ENCODE results near the gene DAAM2. TPM values are rescaled to one million over a fixed set of nuclear protein-coding genes. Genes with fewer than 3 reads are reported as not detected.
A peak's percentile ranks its signal among the peaks of the same experiment; 100 is the strongest.

DAAM2 gene
- total RNA-seq, 1 experiment from 2014 or later, result not detected

GRCh38 chr6:39897698-39898097, 105.5 kb downstream of the DAAM2 start:
- Mint-ChIP-seq H3K27me3 (ENCODE audit: insufficient read depth, unreplicated experiment) (no peaks in the 10 kb centered on the region), H3K36me3 (ENCODE audit: insufficient read depth, unreplicated experiment) (peaks cover 27% of the 10 kb centered on the region), H3K9me3 (ENCODE audit: unreplicated experiment) (no peaks in the 10 kb centered on the region), H3K27ac (ENCODE audit: unreplicated experiment) (no peak overlapping the region), H3K4me1 (ENCODE audit: low read depth, unreplicated experiment) (no peaks in the 10 kb centered on the region), H3K4me3 (ENCODE audit: unreplicated experiment) (no peak overlapping the region)
- no TSS peak for BruUV-seq (replicated peaks)
- no peak for DNase-seq
- TF ChIP-seq, protein P1, sequence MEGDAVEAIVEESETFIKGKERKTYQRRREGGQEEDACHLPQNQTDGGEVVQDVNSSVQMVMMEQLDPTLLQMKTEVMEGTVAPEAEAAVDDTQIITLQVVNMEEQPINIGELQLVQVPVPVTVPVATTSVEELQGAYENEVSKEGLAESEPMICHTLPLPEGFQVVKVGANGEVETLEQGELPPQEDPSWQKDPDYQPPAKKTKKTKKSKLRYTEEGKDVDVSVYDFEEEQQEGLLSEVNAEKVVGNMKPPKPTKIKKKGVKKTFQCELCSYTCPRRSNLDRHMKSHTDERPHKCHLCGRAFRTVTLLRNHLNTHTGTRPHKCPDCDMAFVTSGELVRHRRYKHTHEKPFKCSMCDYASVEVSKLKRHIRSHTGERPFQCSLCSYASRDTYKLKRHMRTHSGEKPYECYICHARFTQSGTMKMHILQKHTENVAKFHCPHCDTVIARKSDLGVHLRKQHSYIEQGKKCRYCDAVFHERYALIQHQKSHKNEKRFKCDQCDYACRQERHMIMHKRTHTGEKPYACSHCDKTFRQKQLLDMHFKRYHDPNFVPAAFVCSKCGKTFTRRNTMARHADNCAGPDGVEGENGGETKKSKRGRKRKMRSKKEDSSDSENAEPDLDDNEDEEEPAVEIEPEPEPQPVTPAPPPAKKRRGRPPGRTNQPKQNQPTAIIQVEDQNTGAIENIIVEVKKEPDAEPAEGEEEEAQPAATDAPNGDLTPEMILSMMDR (IDR thresholded peaks at IDR 0.05; ENCODE audit: insufficient read depth in 1 of 2, low read depth in 1 of 2, low read length in 1 of 2, severe bottlenecking in 1 of 2, unreplicated experiment in 1 of 2), result no peak
- H3K9me3 ChIP-seq, result no peaks in the 10 kb centered on the region
- H3K4me1 ChIP-seq, result no peaks in the 10 kb centered on the region
- no peaks in the 10 kb centered on the region for H3K36me3 ChIP-seq (ENCODE audit: control insufficient read depth, insufficient read depth, low read length)
- no peaks in the 10 kb centered on the region for H3K27me3 ChIP-seq (replicated peaks; ENCODE audit: control insufficient read depth, insufficient read depth, low read length)
- CTCF ChIA-PET, result no interaction called here
- intact Hi-C loops (cut with micrococcal nuclease; ENCODE audit: unreplicated experiment), result no loop called here
- H3K4me3 ChIP-seq (ENCODE audit: low read depth, low read length), result no peak overlapping the region
- POLR2A ChIA-PET, result no interaction called here

GRCh38 chr6:39898625-39899024, 106.4 kb downstream of the DAAM2 start:
- CTCF ChIA-PET, result no interaction called here

GRCh38 chr6:39899554-39900295, 107.5 kb downstream of the DAAM2 start:
- TSS peak; percentile 4 for BruUV-seq (replicated peaks)
- TF ChIP-seq, protein P1 (IDR thresholded peaks at IDR 0.05; ENCODE audit: insufficient read depth in 1 of 2, low read depth in 1 of 2, low read length in 1 of 2, severe bottlenecking in 1 of 2, unreplicated experiment in 1 of 2), result no peak
- POLR2A ChIA-PET, result no interaction called here
- H3K27ac Mint-ChIP-seq (ENCODE audit: unreplicated experiment), result no peak overlapping the region
- H3K4me1 ChIP-seq, result no peaks in the 10 kb centered on the region
- intact Hi-C loops (cut with micrococcal nuclease; ENCODE audit: unreplicated experiment), result no loop called here
- H3K4me3 ChIP-seq (ENCODE audit: low read depth, low read length), result no peak overlapping the region
- no peaks in the 10 kb centered on the region for H3K9me3 ChIP-seq
- no peaks in the 10 kb centered on the region for H3K9me3 Mint-ChIP-seq (ENCODE audit: unreplicated experiment)
- H3K4me1 Mint-ChIP-seq (ENCODE audit: low read depth, unreplicated experiment), result no peaks in the 10 kb centered on the region
- H3K36me3 ChIP-seq (ENCODE audit: control insufficient read depth, insufficient read depth, low read length), result no peaks in the 10 kb centered on the region
- H3K27me3 ChIP-seq (replicated peaks; ENCODE audit: control insufficient read depth, insufficient read depth, low read length), result no peaks in the 10 kb centered on the region
- no peaks in the 10 kb centered on the region for H3K27me3 Mint-ChIP-seq (ENCODE audit: insufficient read depth, unreplicated experiment)
- DNase-seq, result no peak
- CTCF ChIA-PET, result no interaction called here
- peaks cover 31% of the 10 kb centered on the region for H3K36me3 Mint-ChIP-seq (ENCODE audit: insufficient read depth, unreplicated experiment)
- H3K4me3 Mint-ChIP-seq (ENCODE audit: unreplicated experiment), result no peak overlapping the region

More at GRCh38 chr6:39898625-39899024, 106.4 kb downstream of the DAAM2 start:
- Histone ChIP-seq H3K36me3 (ENCODE audit: control insufficient read depth, insufficient read depth, low read length) (no peaks in the 10 kb centered on the region), H3K9me3 (no peaks in the 10 kb centered on the region), H3K27me3 (replicated peaks; ENCODE audit: control insufficient read depth, insufficient read depth, low read length) (no peaks in the 10 kb centered on the region), H3K4me3 (ENCODE audit: low read depth, low read length) (no peak overlapping the region), H3K4me1 (no peaks in the 10 kb centered on the region)
- no TSS peak for BruUV-seq (replicated peaks)
- Mint-ChIP-seq H3K27ac (ENCODE audit: unreplicated experiment) (no peak overlapping the region), H3K4me3 (ENCODE audit: unreplicated experiment) (no peak overlapping the region), H3K36me3 (ENCODE audit: insufficient read depth, unreplicated experiment) (peaks cover 31% of the 10 kb centered on the region), H3K27me3 (ENCODE audit: insufficient read depth, unreplicated experiment) (no peaks in the 10 kb centered on the region), H3K4me1 (ENCODE audit: low read depth, unreplicated experiment) (no peaks in the 10 kb centered on the region), H3K9me3 (ENCODE audit: unreplicated experiment) (no peaks in the 10 kb centered on the region)
- intact Hi-C loops (cut with micrococcal nuclease; ENCODE audit: unreplicated experiment), result no loop called here
- DNase-seq, result no peak
- POLR2A ChIA-PET, result no interaction called here
- TF ChIP-seq, protein P1 (IDR thresholded peaks at IDR 0.05; ENCODE audit: insufficient read depth in 1 of 2, low read depth in 1 of 2, low read length in 1 of 2, severe bottlenecking in 1 of 2, unreplicated experiment in 1 of 2), result no peak

Data from Caco-2 (cell line).